ENCODE data around the gene NEAT1.

GRCh38 chr11:65427691-65428577 is 5.3 kb downstream of the NEAT1 start:
- TF ChIP-seq CTCF (IDR thresholded peaks at IDR 0.05): no peak
- TF ChIP-seq EP300 (IDR thresholded peaks at IDR 0.05; ENCODE audit: low read depth): no peak
